ENCODE data around the gene PLA2G1B.

DNA sequence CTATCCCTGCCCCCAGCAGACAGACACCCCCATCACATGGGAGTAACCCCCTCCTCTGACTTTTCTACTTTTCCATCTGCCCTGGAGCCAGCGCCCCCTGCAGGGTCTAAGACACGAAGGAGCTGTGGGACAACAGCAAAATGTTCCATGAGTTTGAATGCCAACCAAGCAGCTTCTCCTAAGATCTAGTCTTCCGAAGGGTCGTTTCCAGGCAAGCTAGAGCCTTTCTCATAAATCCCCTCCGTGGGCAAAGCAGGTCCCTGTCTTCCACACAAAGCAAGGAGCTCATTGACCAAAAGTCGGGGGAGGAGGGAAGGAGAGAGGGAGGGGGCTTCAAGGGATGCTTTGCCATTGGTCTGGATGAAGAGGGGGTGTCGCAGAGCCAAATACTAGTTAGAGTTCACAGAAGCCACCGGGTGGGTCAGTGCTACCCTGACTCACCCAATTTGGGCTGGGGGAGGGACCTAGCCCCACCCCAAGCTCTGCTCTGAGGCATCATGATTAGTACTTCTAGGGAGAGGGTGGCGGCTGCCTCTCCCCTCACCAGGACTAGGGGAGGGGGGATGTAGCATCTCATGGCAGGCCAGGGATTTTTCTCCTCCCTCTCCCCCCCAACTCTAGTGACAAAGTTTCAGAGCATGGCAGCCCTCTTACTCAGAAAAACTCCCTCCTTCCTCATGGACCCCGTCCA is 39.8 kb upstream of the PLA2G1B start:
- TF ChIP-seq, protein P1, sequence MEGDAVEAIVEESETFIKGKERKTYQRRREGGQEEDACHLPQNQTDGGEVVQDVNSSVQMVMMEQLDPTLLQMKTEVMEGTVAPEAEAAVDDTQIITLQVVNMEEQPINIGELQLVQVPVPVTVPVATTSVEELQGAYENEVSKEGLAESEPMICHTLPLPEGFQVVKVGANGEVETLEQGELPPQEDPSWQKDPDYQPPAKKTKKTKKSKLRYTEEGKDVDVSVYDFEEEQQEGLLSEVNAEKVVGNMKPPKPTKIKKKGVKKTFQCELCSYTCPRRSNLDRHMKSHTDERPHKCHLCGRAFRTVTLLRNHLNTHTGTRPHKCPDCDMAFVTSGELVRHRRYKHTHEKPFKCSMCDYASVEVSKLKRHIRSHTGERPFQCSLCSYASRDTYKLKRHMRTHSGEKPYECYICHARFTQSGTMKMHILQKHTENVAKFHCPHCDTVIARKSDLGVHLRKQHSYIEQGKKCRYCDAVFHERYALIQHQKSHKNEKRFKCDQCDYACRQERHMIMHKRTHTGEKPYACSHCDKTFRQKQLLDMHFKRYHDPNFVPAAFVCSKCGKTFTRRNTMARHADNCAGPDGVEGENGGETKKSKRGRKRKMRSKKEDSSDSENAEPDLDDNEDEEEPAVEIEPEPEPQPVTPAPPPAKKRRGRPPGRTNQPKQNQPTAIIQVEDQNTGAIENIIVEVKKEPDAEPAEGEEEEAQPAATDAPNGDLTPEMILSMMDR (IDR thresholded peaks at IDR 0.05 in 8 of 11, conservative IDR thresholded peaks at IDR 0.05 in 3 of 11) = peak in 2 of 11 experiments; percentile 9 to 27
- no peak for TF ChIP-seq POLR2A (IDR thresholded peaks at IDR 0.05)
